ENCODE results near the gene MT1G.
"Not testable (repeated sequence)": the region's sequence is repeated elsewhere in the genome, so short reads cannot be mapped to it uniquely, and the experiment has no call there.

DNA sequence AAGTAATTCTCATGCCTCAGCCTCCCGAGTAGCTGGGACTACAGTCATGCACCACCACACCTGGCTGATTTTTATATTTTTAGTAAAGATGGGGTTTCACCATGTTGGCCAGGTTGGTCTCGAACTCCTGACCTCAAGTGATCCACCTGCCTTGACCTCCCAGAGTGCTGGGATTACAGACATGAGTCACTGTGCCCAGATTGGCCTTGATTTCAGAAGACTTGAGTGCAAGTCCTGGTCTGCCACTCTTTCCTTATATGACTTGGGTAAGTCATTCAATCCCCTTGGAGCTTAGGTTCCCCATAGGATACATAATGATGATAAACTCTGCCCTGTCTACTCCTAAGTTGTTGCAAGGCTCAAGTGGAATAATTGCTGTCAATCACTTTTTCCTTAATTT, 49.7 kb upstream of the MT1G start:
- TF ChIP-seq, protein P1, sequence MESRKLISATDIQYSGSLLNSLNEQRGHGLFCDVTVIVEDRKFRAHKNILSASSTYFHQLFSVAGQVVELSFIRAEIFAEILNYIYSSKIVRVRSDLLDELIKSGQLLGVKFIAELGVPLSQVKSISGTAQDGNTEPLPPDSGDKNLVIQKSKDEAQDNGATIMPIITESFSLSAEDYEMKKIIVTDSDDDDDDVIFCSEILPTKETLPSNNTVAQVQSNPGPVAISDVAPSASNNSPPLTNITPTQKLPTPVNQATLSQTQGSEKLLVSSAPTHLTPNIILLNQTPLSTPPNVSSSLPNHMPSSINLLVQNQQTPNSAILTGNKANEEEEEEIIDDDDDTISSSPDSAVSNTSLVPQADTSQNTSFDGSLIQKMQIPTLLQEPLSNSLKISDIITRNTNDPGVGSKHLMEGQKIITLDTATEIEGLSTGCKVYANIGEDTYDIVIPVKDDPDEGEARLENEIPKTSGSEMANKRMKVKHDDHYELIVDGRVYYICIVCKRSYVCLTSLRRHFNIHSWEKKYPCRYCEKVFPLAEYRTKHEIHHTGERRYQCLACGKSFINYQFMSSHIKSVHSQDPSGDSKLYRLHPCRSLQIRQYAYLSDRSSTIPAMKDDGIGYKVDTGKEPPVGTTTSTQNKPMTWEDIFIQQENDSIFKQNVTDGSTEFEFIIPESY (IDR thresholded peaks at IDR 0.05; ENCODE audit: borderline replicate concordance, low read depth) = not testable (repeated sequence)
- TF ChIP-seq, protein P2, sequence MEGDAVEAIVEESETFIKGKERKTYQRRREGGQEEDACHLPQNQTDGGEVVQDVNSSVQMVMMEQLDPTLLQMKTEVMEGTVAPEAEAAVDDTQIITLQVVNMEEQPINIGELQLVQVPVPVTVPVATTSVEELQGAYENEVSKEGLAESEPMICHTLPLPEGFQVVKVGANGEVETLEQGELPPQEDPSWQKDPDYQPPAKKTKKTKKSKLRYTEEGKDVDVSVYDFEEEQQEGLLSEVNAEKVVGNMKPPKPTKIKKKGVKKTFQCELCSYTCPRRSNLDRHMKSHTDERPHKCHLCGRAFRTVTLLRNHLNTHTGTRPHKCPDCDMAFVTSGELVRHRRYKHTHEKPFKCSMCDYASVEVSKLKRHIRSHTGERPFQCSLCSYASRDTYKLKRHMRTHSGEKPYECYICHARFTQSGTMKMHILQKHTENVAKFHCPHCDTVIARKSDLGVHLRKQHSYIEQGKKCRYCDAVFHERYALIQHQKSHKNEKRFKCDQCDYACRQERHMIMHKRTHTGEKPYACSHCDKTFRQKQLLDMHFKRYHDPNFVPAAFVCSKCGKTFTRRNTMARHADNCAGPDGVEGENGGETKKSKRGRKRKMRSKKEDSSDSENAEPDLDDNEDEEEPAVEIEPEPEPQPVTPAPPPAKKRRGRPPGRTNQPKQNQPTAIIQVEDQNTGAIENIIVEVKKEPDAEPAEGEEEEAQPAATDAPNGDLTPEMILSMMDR (IDR thresholded peaks at IDR 0.05) = not testable (repeated sequence)
- TF ChIP-seq POLR2AphosphoS5 (IDR thresholded peaks at IDR 0.05; ENCODE audit: low read depth, low read length); EP300 (IDR thresholded peaks at IDR 0.05; ENCODE audit: borderline replicate concordance in 1 of 2, low read depth in 1 of 2, low read length in 1 of 2); RAD21 (IDR thresholded peaks at IDR 0.05; ENCODE audit: low read length); YY1 (IDR thresholded peaks at IDR 0.05; ENCODE audit: low read depth); GABPA (IDR thresholded peaks at IDR 0.05; ENCODE audit: low read depth); RXRA (IDR thresholded peaks at IDR 0.05; ENCODE audit: borderline replicate concordance, low read depth); CHD2 (IDR thresholded peaks at IDR 0.05; ENCODE audit: low read length, partially characterized antibody); GATA2 (CRISPR knock-in tag; IDR thresholded peaks at IDR 0.05): not testable (repeated sequence)
- TF ChIP-seq, protein P3, sequence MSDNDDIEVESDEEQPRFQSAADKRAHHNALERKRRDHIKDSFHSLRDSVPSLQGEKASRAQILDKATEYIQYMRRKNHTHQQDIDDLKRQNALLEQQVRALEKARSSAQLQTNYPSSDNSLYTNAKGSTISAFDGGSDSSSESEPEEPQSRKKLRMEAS (IDR thresholded peaks at IDR 0.05; ENCODE audit: low read depth) = not testable (repeated sequence)
- TF ChIP-seq, protein P4, sequence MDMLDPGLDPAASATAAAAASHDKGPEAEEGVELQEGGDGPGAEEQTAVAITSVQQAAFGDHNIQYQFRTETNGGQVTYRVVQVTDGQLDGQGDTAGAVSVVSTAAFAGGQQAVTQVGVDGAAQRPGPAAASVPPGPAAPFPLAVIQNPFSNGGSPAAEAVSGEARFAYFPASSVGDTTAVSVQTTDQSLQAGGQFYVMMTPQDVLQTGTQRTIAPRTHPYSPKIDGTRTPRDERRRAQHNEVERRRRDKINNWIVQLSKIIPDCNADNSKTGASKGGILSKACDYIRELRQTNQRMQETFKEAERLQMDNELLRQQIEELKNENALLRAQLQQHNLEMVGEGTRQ (IDR thresholded peaks at IDR 0.05; ENCODE audit: borderline replicate concordance, low read depth, low read length) = not testable (repeated sequence)
- TF ChIP-seq, protein P5, sequence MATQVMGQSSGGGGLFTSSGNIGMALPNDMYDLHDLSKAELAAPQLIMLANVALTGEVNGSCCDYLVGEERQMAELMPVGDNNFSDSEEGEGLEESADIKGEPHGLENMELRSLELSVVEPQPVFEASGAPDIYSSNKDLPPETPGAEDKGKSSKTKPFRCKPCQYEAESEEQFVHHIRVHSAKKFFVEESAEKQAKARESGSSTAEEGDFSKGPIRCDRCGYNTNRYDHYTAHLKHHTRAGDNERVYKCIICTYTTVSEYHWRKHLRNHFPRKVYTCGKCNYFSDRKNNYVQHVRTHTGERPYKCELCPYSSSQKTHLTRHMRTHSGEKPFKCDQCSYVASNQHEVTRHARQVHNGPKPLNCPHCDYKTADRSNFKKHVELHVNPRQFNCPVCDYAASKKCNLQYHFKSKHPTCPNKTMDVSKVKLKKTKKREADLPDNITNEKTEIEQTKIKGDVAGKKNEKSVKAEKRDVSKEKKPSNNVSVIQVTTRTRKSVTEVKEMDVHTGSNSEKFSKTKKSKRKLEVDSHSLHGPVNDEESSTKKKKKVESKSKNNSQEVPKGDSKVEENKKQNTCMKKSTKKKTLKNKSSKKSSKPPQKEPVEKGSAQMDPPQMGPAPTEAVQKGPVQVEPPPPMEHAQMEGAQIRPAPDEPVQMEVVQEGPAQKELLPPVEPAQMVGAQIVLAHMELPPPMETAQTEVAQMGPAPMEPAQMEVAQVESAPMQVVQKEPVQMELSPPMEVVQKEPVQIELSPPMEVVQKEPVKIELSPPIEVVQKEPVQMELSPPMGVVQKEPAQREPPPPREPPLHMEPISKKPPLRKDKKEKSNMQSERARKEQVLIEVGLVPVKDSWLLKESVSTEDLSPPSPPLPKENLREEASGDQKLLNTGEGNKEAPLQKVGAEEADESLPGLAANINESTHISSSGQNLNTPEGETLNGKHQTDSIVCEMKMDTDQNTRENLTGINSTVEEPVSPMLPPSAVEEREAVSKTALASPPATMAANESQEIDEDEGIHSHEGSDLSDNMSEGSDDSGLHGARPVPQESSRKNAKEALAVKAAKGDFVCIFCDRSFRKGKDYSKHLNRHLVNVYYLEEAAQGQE (IDR thresholded peaks at IDR 0.05; ENCODE audit: low read depth, low read length) = not testable (repeated sequence)
- TF ChIP-seq, protein P6, sequence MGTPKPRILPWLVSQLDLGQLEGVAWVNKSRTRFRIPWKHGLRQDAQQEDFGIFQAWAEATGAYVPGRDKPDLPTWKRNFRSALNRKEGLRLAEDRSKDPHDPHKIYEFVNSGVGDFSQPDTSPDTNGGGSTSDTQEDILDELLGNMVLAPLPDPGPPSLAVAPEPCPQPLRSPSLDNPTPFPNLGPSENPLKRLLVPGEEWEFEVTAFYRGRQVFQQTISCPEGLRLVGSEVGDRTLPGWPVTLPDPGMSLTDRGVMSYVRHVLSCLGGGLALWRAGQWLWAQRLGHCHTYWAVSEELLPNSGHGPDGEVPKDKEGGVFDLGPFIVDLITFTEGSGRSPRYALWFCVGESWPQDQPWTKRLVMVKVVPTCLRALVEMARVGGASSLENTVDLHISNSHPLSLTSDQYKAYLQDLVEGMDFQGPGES (IDR thresholded peaks at IDR 0.05; ENCODE audit: low read depth, low read length) = not testable (repeated sequence)

Measured in SK-N-SH (cell line).